NOMO-1 treated with dmso at 0.1 percent for 144 hours (cell line): ENCODE data around the gene OR2S2.
"Not testable (repeated sequence)": the region's sequence is repeated elsewhere in the genome, so short reads cannot be mapped to it uniquely, and the experiment has no call there.

Source experiments
- DNase-seq: peaks from one replicate; lab custom pipeline; 2025; ENCODE audit not compliant: unreplicated experiment; lab: John Stamatoyannopoulos, UW

The OR2S2 gene

DNA sequence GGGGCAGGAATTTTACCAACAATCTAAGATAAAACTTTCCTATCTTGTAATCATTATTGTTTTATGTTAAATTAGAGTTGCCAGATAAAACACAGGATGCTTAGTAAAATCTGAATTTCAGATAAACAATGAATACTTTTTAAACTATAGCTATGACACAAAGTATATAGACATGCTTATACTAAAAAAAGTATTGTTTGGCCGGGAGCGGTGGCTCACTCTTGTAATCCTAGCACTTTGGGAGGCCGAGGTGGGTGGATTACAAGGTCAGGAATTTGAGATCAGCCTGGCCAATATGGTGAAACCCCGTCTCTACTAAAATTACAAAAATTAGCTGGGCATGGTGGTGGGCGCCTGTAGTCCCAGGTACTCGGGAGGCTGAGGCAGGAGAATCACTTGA is 23.9 kb downstream of the OR2S2 start:
- not testable (repeated sequence) for DNase-seq

DNA sequence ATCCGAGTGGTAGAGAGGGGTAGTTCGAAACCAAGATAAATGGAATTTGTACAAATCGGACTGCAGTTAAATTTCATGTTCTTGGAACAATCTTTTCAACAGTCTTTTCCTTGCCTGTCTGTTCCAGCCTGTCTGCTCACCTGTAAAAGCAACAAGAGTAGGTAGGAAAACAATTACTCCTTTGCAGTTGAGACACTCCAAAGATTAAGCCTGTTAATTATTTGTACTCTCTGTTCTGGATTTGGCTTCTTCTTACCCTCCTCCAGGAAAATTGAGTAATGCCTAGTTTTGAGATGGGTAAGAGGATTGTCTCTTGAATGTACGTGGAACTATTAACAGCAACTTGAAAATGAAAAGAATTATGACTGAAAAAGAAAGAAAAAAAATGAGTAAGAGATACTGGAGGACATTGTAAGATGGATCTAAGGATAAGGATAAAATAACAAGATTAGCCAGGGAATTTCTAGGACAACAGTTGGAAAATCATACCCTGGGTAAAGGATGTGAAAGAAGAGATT is 24.3 kb downstream of the OR2S2 start:
- DNase-seq: no peak

DNA sequence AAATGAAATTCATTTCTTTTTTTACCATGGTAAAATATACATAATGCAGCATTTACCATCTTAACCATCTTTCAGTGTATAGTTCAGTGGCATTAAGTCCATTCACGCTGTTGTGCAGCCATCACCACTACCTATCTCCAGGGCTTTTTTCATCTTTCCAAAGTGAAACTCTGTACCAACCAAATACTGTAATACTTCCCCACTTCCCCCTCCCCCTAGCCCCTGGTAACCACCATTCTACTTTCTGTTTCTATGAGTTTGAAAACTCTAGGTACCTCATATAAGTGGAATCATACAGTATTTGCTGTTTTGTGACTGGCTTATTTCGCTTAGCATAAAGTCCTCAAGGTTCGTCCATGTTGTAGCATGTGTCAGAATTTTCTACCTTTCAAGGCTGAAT is 25.2 kb downstream of the OR2S2 start:
- DNase-seq: peak; percentile 64

- DNase-seq: no peak
Observed at GRCh38 chr9:35930989-35931388, 27.0 kb downstream of the OR2S2 start.

DNA sequence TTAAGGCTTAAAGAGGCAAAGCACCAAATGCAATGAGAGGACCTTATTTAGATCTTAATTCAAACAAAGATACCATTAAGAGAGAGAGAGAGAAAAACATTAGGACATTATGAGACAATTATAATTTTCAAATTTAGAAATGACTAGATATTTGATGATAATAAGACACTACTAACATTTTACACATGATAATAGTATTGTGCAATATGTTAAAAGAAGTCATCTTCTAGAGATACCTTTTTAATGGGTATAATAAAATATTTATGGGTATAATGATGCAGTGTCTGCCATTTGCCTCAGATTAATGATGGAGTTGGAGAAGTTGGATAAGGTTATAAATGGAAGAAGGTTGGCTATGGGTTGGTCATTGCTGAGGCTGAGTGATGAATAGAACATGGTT is 27.4 kb downstream of the OR2S2 start:
- DNase-seq: no peak

GRCh38 chr9:35929453-35929718 is 28.6 kb downstream of the OR2S2 start:
- no peak for DNase-seq

DNA sequence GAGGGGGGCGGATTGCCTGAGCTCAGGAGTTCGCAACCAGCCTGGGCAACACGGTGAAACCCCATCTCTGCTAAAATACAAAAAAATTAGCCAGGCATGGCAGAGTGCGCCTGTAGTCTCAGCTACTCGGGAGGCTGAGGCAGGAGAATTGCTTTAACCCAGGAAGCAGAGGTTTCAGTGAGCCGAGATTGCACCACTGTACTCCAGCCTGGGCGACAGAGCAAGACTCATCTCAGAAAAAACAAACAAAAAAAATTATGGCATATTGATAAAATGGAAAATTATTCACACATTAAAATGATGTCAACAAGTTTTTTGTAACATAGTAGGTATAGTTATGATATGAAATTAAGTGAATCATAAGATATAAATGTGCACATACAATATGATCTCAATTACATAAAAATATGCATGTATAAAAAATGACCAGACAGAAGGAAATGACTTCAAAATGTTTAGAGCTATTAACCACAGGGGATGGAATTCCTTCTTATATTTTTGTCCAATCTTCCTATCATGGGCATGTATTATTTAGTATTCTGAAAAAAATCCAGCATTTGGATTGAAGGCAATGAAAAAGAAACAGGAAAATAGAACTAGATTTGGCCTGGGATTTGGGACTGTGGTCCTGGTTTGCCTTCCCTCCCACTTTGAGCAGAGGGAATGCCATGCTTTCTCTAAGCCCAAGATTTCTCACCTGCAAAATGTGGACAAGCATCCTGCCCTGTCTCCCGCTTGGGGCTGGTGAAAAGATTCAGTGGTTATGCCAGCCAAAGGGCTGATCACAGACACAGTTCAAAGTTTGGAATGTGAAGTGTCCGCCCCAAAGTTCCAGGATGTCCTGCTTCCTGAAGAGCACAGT is 29.1 kb downstream of the OR2S2 start:
- DNase-seq: no peak

DNA sequence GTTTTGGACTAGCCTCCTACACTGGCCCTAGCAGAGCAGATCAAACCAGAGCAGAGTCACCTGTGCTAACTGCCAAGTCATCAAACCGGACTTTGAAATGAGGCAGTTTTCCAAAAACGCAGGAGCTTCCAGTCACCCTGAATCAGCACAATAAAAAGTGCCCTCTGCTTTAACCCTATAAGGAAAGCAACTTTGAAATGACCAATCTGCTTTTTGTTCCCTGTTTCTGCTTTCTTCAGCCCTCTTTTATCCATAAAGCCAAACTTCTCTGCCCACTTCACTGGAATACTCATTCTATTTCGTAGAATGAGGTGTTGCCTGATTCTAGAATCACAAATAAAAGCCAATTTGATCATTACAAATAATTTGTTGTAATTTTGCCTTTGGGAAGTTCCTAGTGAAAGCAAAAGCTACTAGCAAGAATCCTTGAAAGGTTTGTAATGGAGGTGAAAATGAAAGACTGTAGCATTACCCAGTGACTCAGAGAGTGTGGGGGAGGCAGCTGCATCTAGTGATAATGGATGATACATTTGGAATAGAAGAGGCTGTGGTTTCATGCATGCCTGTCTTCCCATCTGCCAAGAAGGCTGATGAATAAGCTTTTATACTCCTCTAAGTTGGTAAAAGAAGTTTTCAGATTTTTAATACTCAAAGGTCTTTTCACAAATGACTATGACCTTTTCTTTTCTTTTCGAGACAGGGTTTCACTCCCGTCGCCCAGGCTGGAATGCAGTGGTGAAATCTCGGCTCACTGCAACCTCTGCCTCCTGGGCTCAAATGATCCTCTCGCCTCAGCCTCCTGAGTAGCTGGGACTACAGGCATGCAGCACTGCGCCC is 33.8 kb downstream of the OR2S2 start:
- DNase-seq: no peak

DNA sequence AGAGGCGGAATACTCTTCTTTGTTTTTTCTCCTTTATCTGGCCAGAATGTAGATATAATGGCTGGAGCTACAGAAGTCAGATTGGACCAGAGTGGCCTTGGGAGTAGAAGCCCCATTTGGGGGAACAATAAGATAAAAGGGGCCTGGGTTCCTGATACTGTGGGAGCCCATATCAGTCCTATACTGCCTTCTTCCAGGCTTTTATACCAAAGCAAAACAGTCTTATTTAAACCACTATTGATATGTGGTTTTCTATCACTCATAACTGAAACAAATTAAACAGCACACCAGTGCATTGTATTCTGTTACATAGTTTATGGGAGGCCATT is 34.4 kb downstream of the OR2S2 start:
- DNase-seq: no peak

GRCh38 chr9:35920051-35920620 is 37.8 kb downstream of the OR2S2 start:
- peak; percentile 55 for DNase-seq

- DNase-seq: no peak
Observed at GRCh38 chr9:35919212-35920008, 38.5 kb downstream of the OR2S2 start.

- no peak for DNase-seq
Observed at GRCh38 chr9:35918780-35919179, 39.2 kb downstream of the OR2S2 start.

GRCh38 chr9:35917261-35917660 is 40.7 kb downstream of the OR2S2 start:
- DNase-seq: no peak

- DNase-seq: no peak
Observed at GRCh38 chr9:35915681-35916294, 42.2 kb downstream of the OR2S2 start.

GRCh38 chr9:35914301-35914807 is 43.6 kb downstream of the OR2S2 start:
- DNase-seq: no peak

GRCh38 chr9:35913429-35913828 is 44.5 kb downstream of the OR2S2 start:
- not testable (repeated sequence) for DNase-seq

GRCh38 chr9:35912791-35913400 is 45.1 kb downstream of the OR2S2 start:
- no peak for DNase-seq

GRCh38 chr9:35911690-35912089 is 46.3 kb downstream of the OR2S2 start:
- no peak for DNase-seq

- peak; percentile 60 for DNase-seq
Observed at GRCh38 chr9:35910613-35911359, 47.2 kb downstream of the OR2S2 start.
